ENCODE data around the gene PIPOX.

DNA sequence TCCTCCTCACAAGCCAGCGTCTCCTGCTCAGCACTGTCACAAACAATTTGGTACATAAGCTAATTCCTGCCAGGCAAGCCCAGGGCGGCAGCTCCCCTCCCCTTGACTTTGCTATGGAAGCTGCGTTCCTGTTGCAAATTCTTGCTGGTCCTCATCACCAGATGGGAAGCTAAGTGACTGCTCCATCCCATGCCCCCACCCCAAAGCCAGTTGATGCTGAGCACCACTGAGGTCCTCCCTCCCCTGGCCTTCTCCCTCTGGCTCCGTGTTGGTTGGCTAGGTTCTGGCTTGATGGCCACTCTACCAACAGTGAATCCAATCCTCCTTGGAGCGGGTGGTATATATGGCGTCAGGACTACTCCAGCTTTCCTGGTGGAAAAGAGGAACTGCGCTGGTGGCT, 34.4 kb downstream of the PIPOX start:
- TF ChIP-seq CTCF (IDR thresholded peaks at IDR 0.05; ENCODE audit: control extremely low read depth in 1 of 3, insufficient read depth in 1 of 3, low read depth in 1 of 3, low read length in 3 of 3) (no peak), RFX5 (IDR thresholded peaks at IDR 0.05; ENCODE audit: borderline replicate concordance, low read depth, low read length) (no peak)
- TF ChIP-seq, protein P1, sequence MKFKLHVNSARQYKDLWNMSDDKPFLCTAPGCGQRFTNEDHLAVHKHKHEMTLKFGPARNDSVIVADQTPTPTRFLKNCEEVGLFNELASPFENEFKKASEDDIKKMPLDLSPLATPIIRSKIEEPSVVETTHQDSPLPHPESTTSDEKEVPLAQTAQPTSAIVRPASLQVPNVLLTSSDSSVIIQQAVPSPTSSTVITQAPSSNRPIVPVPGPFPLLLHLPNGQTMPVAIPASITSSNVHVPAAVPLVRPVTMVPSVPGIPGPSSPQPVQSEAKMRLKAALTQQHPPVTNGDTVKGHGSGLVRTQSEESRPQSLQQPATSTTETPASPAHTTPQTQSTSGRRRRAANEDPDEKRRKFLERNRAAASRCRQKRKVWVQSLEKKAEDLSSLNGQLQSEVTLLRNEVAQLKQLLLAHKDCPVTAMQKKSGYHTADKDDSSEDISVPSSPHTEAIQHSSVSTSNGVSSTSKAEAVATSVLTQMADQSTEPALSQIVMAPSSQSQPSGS (IDR thresholded peaks at IDR 0.05; ENCODE audit: low read length) = no peak
